Left kidney (tissue), 2 donors: ENCODE measurements around the gene IL20. TPM values are rescaled to one million over a fixed set of nuclear protein-coding genes. Genes with fewer than 3 reads are reported as not detected.
"Not testable (repeated sequence)": the region's sequence is repeated elsewhere in the genome, so short reads cannot be mapped to it uniquely, and the experiment has no call there.

Experiments used
- DNase-seq: peaks from one replicate; pipeline ENCODE4 v3.0.0-alpha.2; 2013
- polyA plus RNA-seq: library from polyadenylated mRNA; unstranded; fragments of 120-200 nt; gene quantifications from one replicate; pipeline ENCODE4 v1.2.1, GENCODE V29; 2013; ENCODE audit not compliant: insufficient read length

The IL20 gene
- polyA plus RNA-seq, 1 donor, result not detected

- DNase-seq, result no peak
Measured at GRCh38 chr1:206842854-206843253, 22.6 kb upstream of the IL20 start.

GRCh38 chr1:206843626-206844025 lies 21.8 kb upstream of the IL20 start:
- DNase-seq, result no peak

- no peak for DNase-seq
Measured at GRCh38 chr1:206846487-206846886, 18.9 kb upstream of the IL20 start.

DNA sequence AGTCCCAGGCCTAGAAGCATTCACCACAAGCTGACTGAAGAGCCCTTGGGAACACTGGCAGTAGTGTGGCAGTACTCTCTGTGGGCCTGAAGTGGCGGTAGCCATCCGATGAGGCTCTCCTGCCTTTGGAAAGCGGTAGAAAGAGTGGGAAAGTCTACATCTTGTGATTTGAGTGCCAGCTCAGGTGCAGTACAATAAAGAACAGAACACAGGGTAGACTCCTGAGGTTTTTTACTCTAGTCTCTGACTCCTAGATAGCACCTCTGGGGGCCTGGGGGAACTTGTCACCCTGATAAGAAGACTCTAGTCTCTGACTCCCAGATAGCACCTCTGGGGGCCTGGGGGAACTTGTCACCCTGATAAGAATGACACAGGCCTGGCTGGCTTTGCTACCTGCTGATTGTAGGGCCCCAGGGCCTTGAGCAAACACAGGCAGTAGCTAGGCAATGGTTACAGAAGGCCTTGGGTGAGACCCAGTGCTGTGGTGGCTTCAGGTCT lies 18.0 kb upstream of the IL20 start:
- no peak for DNase-seq

DNA sequence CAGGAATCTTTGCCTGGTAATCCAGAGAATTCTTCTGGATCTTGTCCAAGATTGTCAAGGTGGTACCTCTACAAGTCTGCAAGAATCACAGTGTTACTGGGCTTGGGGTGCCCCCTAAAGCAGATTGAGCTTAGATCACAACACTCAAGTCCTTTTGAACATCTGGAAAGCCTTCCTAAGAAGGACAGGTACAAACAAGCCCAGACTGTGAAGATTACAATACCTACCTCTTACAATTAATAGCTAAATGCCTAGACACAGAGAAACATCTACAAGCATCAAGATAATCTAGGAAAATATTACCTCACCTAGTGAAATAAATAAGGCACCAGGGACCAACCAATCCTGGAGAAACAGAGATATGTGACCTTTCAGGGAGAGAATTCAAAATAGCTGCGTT lies 17.5 kb upstream of the IL20 start:
- DNase-seq, result no peak

GRCh38 chr1:206850401-206850800 lies 15.0 kb upstream of the IL20 start:
- DNase-seq, result no peak

DNA sequence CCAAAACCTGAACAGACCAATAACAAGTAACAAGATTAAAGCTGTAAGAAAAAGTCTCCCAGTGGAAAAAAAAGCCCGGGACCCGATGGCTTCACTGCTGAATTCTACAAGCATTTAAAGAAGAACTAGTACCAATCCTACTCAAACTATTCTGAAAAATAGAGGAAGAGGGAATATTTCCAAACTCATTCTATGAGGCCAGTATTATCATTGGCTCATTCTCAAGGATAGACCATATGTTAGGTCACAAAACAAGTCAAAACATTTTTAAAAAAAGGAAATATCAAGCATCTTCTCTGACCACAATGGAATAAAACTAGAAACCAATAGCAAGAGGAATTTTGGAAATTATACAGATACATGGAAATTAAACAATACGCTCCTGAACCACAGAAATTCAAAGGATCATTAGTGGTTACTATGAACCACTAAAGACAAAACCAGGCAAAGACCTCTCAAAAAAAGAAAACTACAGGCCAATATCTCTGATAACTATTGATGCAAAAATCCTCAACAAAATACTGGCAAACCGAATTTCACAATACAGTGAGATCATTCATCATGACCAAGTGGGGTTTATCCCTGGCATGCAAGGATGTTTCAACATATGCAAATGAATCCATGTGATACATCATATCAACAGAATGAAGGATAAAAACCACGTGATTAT lies 13.9 kb upstream of the IL20 start:
- no peak for DNase-seq

- DNase-seq, result not testable (repeated sequence)
Measured at GRCh38 chr1:206852662-206853061, 12.8 kb upstream of the IL20 start.

- not testable (repeated sequence) for DNase-seq
Measured at GRCh38 chr1:206853696-206854095, 11.7 kb upstream of the IL20 start.

- DNase-seq, result no peak
Measured at GRCh38 chr1:206854401-206855129, 10.9 kb upstream of the IL20 start.

DNA sequence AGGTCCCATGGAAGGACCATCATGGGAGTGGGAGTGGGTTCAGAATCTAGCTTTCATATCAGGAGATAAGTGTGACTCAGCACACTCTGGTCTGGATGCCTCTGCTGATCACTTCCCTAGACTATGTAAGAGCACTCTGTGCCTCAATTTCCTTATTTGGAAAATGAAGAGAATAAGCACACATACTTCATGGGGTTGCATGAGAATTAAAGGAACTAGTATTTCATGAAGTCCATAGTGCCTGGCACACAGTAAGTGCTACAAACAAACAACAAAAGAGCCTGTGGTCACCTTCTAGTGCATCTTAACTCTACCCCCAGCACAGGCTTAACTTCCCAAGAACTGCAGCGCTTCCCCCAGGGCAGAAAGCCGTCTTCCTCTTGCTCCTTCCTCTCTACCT lies 9.6 kb upstream of the IL20 start:
- DNase-seq, result no peak

DNA sequence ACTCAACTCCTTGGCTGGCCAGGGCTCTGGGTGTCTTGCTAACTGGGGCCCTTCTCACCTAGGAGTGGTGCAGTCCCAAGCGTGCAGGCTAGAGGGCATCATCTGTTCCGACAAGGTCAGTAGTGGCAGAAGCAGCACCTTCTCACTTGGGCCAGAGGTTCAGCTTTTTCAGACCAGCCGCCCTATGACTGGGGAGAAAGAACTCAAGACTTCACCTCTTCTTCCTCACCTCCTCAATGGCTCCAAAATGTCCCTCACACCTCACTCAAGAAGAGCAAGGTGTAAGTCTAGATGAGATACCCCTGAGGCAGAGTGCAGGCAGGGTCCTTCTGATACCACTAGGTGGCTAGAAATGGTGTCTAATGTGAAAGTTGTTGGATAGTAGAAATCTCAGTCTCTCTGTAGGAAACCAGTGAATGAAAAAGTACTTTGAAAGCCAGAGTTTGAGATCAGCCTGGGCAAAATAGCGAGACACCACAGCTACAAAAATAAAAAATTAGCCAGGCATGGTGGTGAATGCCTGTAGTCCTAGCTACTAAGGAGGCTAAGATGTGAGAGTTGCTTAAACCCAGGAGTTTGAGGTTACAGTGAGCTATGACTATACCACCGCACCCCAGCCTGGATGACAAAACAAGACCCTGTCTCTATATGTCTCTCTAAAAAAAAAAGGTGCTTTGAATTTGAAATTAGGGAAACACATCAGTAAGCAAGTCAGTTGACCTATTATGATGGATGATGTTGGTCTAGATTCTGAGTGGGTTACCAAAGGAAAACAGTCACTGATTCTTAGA lies 8.6 kb upstream of the IL20 start:
- DNase-seq, result no peak

- no peak for DNase-seq
Measured at GRCh38 chr1:206859082-206859521, 6.3 kb upstream of the IL20 start.

GRCh38 chr1:206860165-206860564 lies 5.3 kb upstream of the IL20 start:
- DNase-seq, result no peak

DNA sequence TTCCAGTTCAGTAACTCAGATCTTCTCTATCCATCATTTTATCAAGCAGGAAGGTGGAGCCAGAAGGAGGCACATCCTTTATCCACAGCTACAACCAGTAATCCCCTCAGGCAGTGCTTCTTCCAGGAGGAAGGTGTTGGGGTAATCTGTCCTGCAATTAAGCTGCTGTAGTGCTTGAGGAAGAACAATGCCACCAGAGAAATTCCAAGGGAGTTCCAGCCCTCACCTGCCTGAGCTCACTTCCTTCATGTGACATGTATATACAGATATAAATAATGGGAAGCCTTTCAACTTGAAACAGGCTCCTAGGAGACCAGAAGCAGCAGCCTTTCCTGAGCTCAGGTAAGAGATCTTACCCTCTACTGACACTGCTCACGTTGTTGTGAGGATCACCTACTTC lies 2.2 kb upstream of the IL20 start:
- no peak for DNase-seq

DNA sequence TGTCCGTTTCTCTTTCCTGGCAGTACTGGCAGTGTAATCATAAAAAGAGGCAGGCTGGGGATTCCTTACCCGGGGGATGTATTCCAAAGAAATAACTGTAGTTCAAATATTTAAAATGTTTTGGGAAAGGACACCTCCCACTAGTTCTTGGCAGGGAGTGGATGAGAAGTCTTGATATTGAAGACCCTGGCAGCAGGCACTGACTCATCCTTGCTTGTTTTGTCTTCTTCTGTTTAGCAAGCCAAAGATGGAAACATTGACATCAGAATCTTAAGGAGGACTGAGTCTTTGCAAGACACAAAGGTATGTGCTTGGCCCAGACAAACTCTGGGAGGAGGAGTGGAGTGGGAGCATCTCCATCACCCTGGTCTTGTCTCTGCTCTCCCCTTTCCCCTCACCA lies 639 bp downstream of the IL20 start:
- no peak for DNase-seq

DNA sequence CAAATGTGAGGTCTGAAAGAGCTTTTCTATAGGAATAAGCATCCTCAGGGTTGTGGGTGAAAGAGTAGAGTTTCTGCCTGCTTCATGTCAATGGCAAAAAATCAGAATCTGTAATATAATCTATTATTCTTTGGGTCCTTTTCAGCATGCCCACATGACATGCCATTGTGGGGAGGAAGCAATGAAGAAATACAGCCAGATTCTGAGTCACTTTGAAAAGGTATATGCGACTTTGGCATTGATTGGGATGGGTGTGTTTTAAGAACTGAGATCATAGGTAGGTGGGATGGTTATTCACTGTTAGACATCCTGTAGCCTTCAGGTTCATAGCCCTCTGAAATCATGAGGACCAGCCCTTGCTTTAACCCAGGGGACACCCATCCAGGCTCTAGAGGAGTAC lies 1.8 kb downstream of the IL20 start:
- no peak for DNase-seq

DNA sequence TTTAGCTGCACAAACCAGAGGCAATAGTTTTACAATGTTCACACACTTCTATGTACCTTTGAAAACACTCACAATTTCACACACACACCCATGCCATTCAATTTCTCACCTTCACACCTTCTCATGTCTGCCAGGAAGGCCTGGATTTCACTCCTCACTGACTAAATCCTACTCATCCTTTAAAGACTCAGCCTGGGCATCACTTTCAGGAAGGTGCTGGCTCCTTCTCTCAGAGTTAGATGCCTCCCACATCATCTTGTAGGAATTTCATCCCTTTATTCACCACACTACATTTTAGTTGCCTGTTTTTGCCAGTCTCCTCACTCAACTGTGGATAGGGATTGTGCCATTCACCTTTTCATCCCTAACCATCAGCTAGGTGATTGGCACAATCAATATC lies 2.3 kb downstream of the IL20 start:
- no peak for DNase-seq

GRCh38 chr1:206868264-206868663 lies 2.8 kb downstream of the IL20 start:
- no peak for DNase-seq

DNA sequence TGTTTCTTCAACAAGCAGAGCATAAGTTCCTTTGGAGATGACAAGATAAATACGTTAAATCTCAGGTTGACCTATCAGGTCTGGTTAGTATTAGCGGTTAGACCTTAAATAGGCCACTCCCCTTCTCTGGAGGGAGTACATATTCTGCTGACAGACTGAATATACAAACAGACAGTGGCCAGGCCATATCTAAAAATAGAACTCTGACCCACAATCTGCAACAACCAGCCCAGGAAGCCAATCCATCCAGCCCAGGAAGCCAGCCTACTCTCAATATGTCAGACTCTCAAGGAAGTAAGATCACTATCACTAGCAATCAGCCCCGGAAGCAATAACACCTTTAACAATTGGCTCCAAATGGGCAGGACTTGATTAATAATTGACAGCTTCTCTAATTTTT lies 6.7 kb downstream of the IL20 start:
- no peak for DNase-seq

DNA sequence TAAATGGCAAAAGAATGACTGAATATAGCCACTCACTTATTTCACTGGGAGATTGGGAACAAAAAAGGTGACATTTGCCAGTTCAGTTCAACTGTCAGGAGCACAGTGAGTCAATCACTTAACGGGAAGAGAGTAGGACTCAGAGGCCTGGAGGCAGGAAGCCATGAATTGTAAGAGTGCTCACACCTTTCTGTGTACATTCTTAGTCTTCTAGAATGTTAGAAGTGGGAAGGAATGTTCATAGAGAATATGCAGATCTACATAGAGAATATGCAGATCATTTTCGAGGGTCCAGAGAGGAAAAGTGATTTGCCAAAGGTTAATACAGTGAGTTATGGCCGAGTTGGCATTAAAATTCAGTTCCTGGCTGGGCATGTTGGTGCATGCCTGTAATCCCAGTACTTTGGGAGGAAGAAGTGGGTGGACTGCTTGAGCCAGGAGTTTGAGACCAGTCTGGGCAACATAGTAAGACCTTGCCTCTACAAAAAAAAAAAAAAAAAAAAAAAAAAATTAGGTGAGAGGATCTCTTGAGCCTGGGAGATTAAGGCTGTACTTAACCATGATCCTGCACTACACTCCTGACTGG lies 8.3 kb downstream of the IL20 start:
- no peak for DNase-seq

GRCh38 chr1:206875752-206876377 lies 10.4 kb downstream of the IL20 start:
- no peak for DNase-seq
